A549 (cell line): ENCODE measurements around the gene PNPLA8. TPM values are rescaled to one million over a fixed set of nuclear protein-coding genes. Genes with fewer than 3 reads are reported as not detected.

ENCODE experiments used
- ATAC-seq, 2 experiments: fragments of 200-7000 bp in 1 of 2; fragments of >200 bp in 1 of 2; cut with Nextera tagmentation in 1 of 2; cut with Tn5 transposase in 1 of 2; 3 replicates each; pipeline versions ENCODE4 v1.8.0 to v1.9.1; 2018 to 2020; ENCODE audit warnings: mild to moderate bottlenecking in 1 of 2, moderate library complexity in 1 of 2
- CTCF ChIA-PET: fragments of 300-600 bp; sonication (Branson Sonifier 250); formaldehyde crosslinking; extraction: SDS; loops from one replicate; lab custom pipeline; 2021; ENCODE audit warnings: antibody characterized with exemption, inconsistent platforms; lab: Yijun Ruan, JAX
- POLR2A ChIA-PET: fragments of 350-600 bp; formaldehyde crosslinking; extraction: SDS; loops from one replicate; lab custom pipeline; 2021; ENCODE audit warnings: antibody characterized with exemption, inconsistent platforms; lab: Yijun Ruan, JAX
- DNase-seq, 2 experiments: peaks; one replicate each; pipeline versions ENCODE4 v3.0.0 to v3.0.0-alpha.2; 2011 to 2016; ENCODE audit warnings: low read depth in 1 of 2, low spot score in 1 of 2
- FAIRE-seq: peaks from 2 replicates; lab custom pipeline; 2011; peaks lifted over from hg19 to GRCh38; lab: Jason Lieb, UNC
- H3K27ac ChIP-seq, 2 experiments: fragments of >200 bp; sonication (Bioruptor Twin); formaldehyde crosslinking; 3 replicates each; pipeline ENCODE4 v1.5.1; 2016 to 2017
- H3K4me1 ChIP-seq: fragments of >200 bp; sonication (Bioruptor Twin); formaldehyde crosslinking; 3 replicates; pipeline ENCODE4 v1.6.1; 2016
- H3K4me2 ChIP-seq: fragments of >200 bp; sonication (Bioruptor Twin); formaldehyde crosslinking; 3 replicates; pipeline ENCODE4 v1.6.1; 2016
- H3K4me3 ChIP-seq: fragments of >200 bp; sonication (Bioruptor Twin); formaldehyde crosslinking; 3 replicates; pipeline ENCODE4 v1.5.1; 2016
- H3K9me3 ChIP-seq: fragments of >200 bp; sonication (Bioruptor Twin); formaldehyde crosslinking; 3 replicates; pipeline ENCODE4 v1.6.1; 2016
- ATOH8 ChIP-seq: fragments of 250-450 bp; sonication (Bioruptor Pico); IDR thresholded peaks from 2 replicates; pipeline ENCODE4 v1.5.0; 2020; ENCODE audit warnings: low read depth, mild to moderate bottlenecking, moderate library complexity
- BCL3 ChIP-seq: fragments of >200 bp; sonication (Bioruptor Twin); formaldehyde crosslinking; IDR thresholded peaks from 3 replicates; pipeline ENCODE4 v1.6.1; 2016
- BHLHE40 ChIP-seq: IDR thresholded peaks from 2 replicates; pipeline ENCODE4 v1.6.1; 2012; ENCODE audit warnings: low read depth, low read length, inconsistent platforms
- CBX2 ChIP-seq: fragments of 200-600 bp; sonication (generic); IDR thresholded peaks from 2 replicates; pipeline ENCODE4 v1.6.1; 2016; ENCODE audit warnings: low read depth, mild to moderate bottlenecking, borderline replicate concordance
- CEBPB ChIP-seq, 2 experiments: fragments of >200 bp in 1 of 2; sonication (Bioruptor Twin) in 1 of 2; formaldehyde crosslinking in 1 of 2; IDR thresholded peaks; 2 replicates each; pipeline ENCODE4 v1.6.1; 2012 to 2016
- CHD2 ChIP-seq: fragments of 150-350 bp; IDR thresholded peaks from 2 replicates; pipeline ENCODE4 v1.6.1; 2014; ENCODE audit warnings: low read length; ENCODE audit not compliant: partially characterized antibody
- E2F6 ChIP-seq: IDR thresholded peaks from 2 replicates; pipeline ENCODE4 v1.6.1; 2012; ENCODE audit warnings: low read depth, borderline replicate concordance
- EP300 ChIP-seq, 2 experiments: fragments of >200 bp; sonication (Bioruptor Twin); formaldehyde crosslinking; IDR thresholded peaks; 2 replicates in 1 of 2; 3 replicates in 1 of 2; pipeline ENCODE4 v1.6.1; 2016 to 2017
- ESRRA ChIP-seq: fragments of 150-350 bp; IDR thresholded peaks from 2 replicates; pipeline ENCODE4 v1.6.1; 2014; ENCODE audit warnings: mild to moderate bottlenecking, low read length, borderline replicate concordance
- FOSB ChIP-seq: fragments of 250-450 bp; sonication (Bioruptor Pico); IDR thresholded peaks from 2 replicates; pipeline ENCODE4 v1.5.0; 2020; ENCODE audit warnings: mild to moderate bottlenecking, moderate library complexity
- FOSL2 ChIP-seq, 2 experiments: fragments of 450-650 bp in 1 of 2; fragments of >200 bp in 1 of 2; sonication (Bioruptor Twin) in 1 of 2; formaldehyde crosslinking; IDR thresholded peaks; 2 replicates each; pipeline versions ENCODE4 v1.5.0 to v1.6.1; 2016 to 2020; ENCODE audit warnings: mild to moderate bottlenecking in 1 of 2, moderate library complexity in 1 of 2
- GATA3 ChIP-seq: IDR thresholded peaks from 2 replicates; pipeline ENCODE4 v1.6.1; 2012; ENCODE audit warnings: borderline replicate concordance
- HDAC2 ChIP-seq: fragments of 200-600 bp; sonication (generic); IDR thresholded peaks from 2 replicates; pipeline ENCODE4 v1.6.1; 2016
- HES2 ChIP-seq: fragments of >200 bp; sonication (Bioruptor Twin); formaldehyde crosslinking; IDR thresholded peaks from 2 replicates; pipeline ENCODE4 v1.6.1; 2016
- HEYL ChIP-seq: fragments of 250-450 bp; sonication (Bioruptor Pico); IDR thresholded peaks from 2 replicates; pipeline ENCODE4 v1.8.0; 2021; ENCODE audit warnings: mild to moderate bottlenecking, moderate library complexity
- HMGXB4 ChIP-seq: fragments of 250-450 bp; sonication (Bioruptor Pico); IDR thresholded peaks from 2 replicates; pipeline ENCODE4 v1.5.0; 2021; ENCODE audit warnings: mild to moderate bottlenecking, moderate library complexity, borderline replicate concordance
- JUN ChIP-seq, 2 experiments: fragments of >200 bp; sonication (Bioruptor Twin); formaldehyde crosslinking; IDR thresholded peaks; 2 replicates in 1 of 2; 3 replicates in 1 of 2; pipeline ENCODE4 v1.6.1; 2016 to 2017
- JUNB ChIP-seq: fragments of >200 bp; sonication (Bioruptor Twin); formaldehyde crosslinking; IDR thresholded peaks from 2 replicates; pipeline ENCODE4 v1.6.1; 2016
- KDM5A ChIP-seq: fragments of 200-600 bp; sonication (generic); IDR thresholded peaks from 2 replicates; pipeline ENCODE4 v1.6.1; 2016; ENCODE audit warnings: antibody characterized with exemption, mild to moderate bottlenecking
- MAFK ChIP-seq: fragments of 450-650 bp; IDR thresholded peaks from 2 replicates; pipeline ENCODE4 v1.6.1; 2014; ENCODE audit not compliant: partially characterized antibody
- MAX ChIP-seq: IDR thresholded peaks from 2 replicates; pipeline ENCODE4 v1.6.1; 2012
- MAZ ChIP-seq: fragments of 150-350 bp; IDR thresholded peaks from 2 replicates; pipeline ENCODE4 v1.6.1; 2014; ENCODE audit warnings: antibody characterized with exemption, low read depth, low read length, borderline replicate concordance
- MYC ChIP-seq: IDR thresholded peaks from 2 replicates; pipeline ENCODE4 v1.6.1; 2012; ENCODE audit warnings: mild to moderate bottlenecking, inconsistent platforms, low read length, improper control_type of control experiment, borderline replicate concordance
- NFE2L2 ChIP-seq: fragments of 150-350 bp; conservative IDR thresholded peaks from 2 replicates; pipeline ENCODE4 v1.6.1; 2014; ENCODE audit warnings: low read length
- PBX3 ChIP-seq: IDR thresholded peaks from 2 replicates; pipeline ENCODE4 v1.6.1; 2012
- POLR2A ChIP-seq: IDR thresholded peaks from 2 replicates; pipeline ENCODE4 v1.6.1; 2012; ENCODE audit warnings: mild to moderate bottlenecking, low read length
- RCOR1 ChIP-seq: fragments of 150-350 bp; IDR thresholded peaks from 2 replicates; pipeline ENCODE4 v1.6.1; 2014; ENCODE audit warnings: antibody characterized with exemption, low read length, low read depth
- SMC3 ChIP-seq: fragments of >200 bp; sonication (Bioruptor Twin); formaldehyde crosslinking; IDR thresholded peaks from 3 replicates; pipeline ENCODE4 v1.6.1; 2018; ENCODE audit warnings: inconsistent platforms
- TFCP2L1 ChIP-seq: fragments of 250-450 bp; sonication (Bioruptor Pico); IDR thresholded peaks from 2 replicates; pipeline ENCODE4 v1.5.0; 2021; ENCODE audit warnings: mild to moderate bottlenecking
- TP53 ChIP-seq: fragments of 250-450 bp; sonication (Bioruptor Pico); IDR thresholded peaks from 2 replicates; pipeline ENCODE4 v1.5.0; 2021; ENCODE audit warnings: mild to moderate bottlenecking, moderate library complexity
- USF2 ChIP-seq: fragments of 450-650 bp; IDR thresholded peaks from 2 replicates; pipeline ENCODE4 v1.6.1; 2014; ENCODE audit warnings: antibody characterized with exemption
- ZFP36 ChIP-seq: fragments of 450-650 bp; IDR thresholded peaks from 2 replicates; pipeline ENCODE4 v1.6.1; 2014; ENCODE audit warnings: borderline replicate concordance; ENCODE audit not compliant: partially characterized antibody
- ZSCAN20 ChIP-seq: fragments of 250-450 bp; sonication (Bioruptor Pico); IDR thresholded peaks from 2 replicates; pipeline ENCODE4 v1.8.0; 2022; ENCODE audit warnings: mild to moderate bottlenecking, moderate library complexity
- WGBS: methylation state at CpG from one replicate; pipeline ENCODE4 v1.1.6; 2017; ENCODE audit errors: missing lambda C conversion rate; 5-methylcytosine and 5-hydroxymethylcytosine counted together
- polyA minus RNA-seq: library from RNA; depleted of rRNA, polyadenylated mRNA; stranded (reverse); fragments of >200 nt; gene quantifications from 2 replicates; pipeline ENCODE4 v1.2.3, GENCODE V29; 2011; rRNA and poly(A)+ RNA removed
- polyA plus RNA-seq, 4 experiments: library from polyadenylated mRNA; depleted of rRNA in 3 of 4; stranded (reverse); fragments of >200 nt; fragmentation: RNase III in 1 of 4; extraction: RNeasy Plus Mini Kit Qiagen cat#74134 plus additional on column Dnase treatment in 1 of 4; gene quantifications; 2 replicates in 3 of 4; 3 replicates in 1 of 4; pipeline ENCODE4 v1.2.3, GENCODE V29; 2011 to 2017

PNPLA8 gene
- polyA plus RNA-seq (2011; rRNA removed) (22.6 and 29.6 TPM in 2 replicates), polyA plus RNA-seq (2017; fragmentation: RNase III; extraction: RNeasy Plus Mini Kit Qiagen cat#74134 plus additional on column Dnase treatment) (12.3 to 16.1 TPM (median 15.5 TPM) in 3 replicates), polyA minus RNA-seq (7.8 and 8.8 TPM in 2 replicates)
- 2.7 and 2.9 TPM in 2 replicates for polyA plus RNA-seq (2012; cell fraction: cytosol; rRNA removed)
- polyA plus RNA-seq (2012; cell fraction: nucleus; rRNA removed): 1.1 and 1.8 TPM in 2 replicates

GRCh38 chr7:108525985-108526767 is at the start of gene PNPLA8:
TSS of gene PNPLA8 (minus strand) at chr7:108526135. CDS start at chr7:108515491, 10,644 bp downstream.
- DNase-seq (peak; percentile 96 to 99), FAIRE-seq (peak; percentile 78), ATAC-seq (peak; percentile 90 to 94)
- peak within 1 kb of the TSS; percentile 94 for H3K4me2 ChIP-seq
- peak within 1 kb of the TSS; percentile 81 to 83 for H3K27ac ChIP-seq
- ChIA-PET POLR2A (interaction anchor here (0.6 to 2.0 kb wide), 4 partner anchors 9 to 784 kb away, joined by 3 to 18 read pairs (median 4); partner anchors contain the start of genes DNAJB9 and THAP5), CTCF (interaction anchor here (1.5 to 2.6 kb wide), 2 partner anchors 11 to 29 kb away, joined by 3 to 12 read pairs; no protein-coding TSS in a partner anchor)
- peaks cover 10% of the 10 kb centered on the region for H3K4me1 ChIP-seq
- H3K9me3 ChIP-seq: no peaks in the 10 kb centered on the region
- H3K4me3 ChIP-seq: peak within 1 kb of the TSS; percentile 78
- WGBS: 1% methylated on average over 47 of the region's 64 CpGs
- TF ChIP-seq CHD2 (no peak), BCL3 (peak; percentile 16; the same call in 1 of the 3 replicates), BHLHE40 (no peak), JUN (IDR thresholded peaks at IDR 0.05) (peak; percentile 4 to 71; a peak in 3 of 5 replicates), HEYL (CRISPR knock-in tag) (no peak), ATOH8 (CRISPR knock-in tag) (no peak), MYC (peak; percentile 80; the same call in 1 of the 2 replicates), E2F6 (peak; percentile 96), HDAC2 (no peak), POLR2A (peak; percentile 69), CBX2 (no peak), MAFK (peak; percentile 69), PBX3 (peak; percentile 82; the same call in 1 of the 2 replicates), ZFP36 (no peak), ZSCAN20 (CRISPR knock-in tag) (no peak), FOSB (CRISPR knock-in tag) (no peak), ESRRA (no peak), TFCP2L1 (no peak), EP300 (IDR thresholded peaks at IDR 0.05) (no peak), TP53 (CRISPR knock-in tag) (no peak), MAZ (no peak), CEBPB (IDR thresholded peaks at IDR 0.05) (peak; percentile 44 to 81; a peak in 3 of 4 replicates), MAX (peak; percentile 93), USF2 (no peak), HMGXB4 (CRISPR knock-in tag) (no peak), GATA3 (0 out of 2 replicates have a peak, but pooled peaks have one; percentile 14), FOSL2 (IDR thresholded peaks at IDR 0.05) (no peak), FOSL2 (CRISPR knock-in tag; IDR thresholded peaks at IDR 0.05) (0 out of 2 replicates have a peak, but pooled peaks have one; percentile 2), SMC3 (no peak), NFE2L2 (0 out of 2 replicates have a peak, but pooled peaks have one; percentile 3), KDM5A (no peak), JUNB (no peak), HES2 (no peak), RCOR1 (no peak)
